ENCODE data around the gene ZNF75A.

- no peak for TF ChIP-seq CTCF (IDR thresholded peaks at IDR 0.05)
- no peak for TF ChIP-seq POLR2A (IDR thresholded peaks at IDR 0.05)
Observed at GRCh38 chr16:3256866-3257465, 48.3 kb upstream of the ZNF75A start.
